Activated B cell treated with CpG ODN at 0.5 μM for 24 hours (primary cell): ENCODE measurements around the gene PLEKHO1. TPM values are rescaled to one million over a fixed set of nuclear protein-coding genes. Genes with fewer than 3 reads are reported as not detected.

ENCODE experiments used
- ATAC-seq: fragments of 200-7000 bp; cut with Tn5 transposase; one replicate; pipeline ENCODE4 v1.10.0; 2021; ENCODE audit warnings: low read depth, mild to moderate bottlenecking, moderate library complexity
- CTCF ChIA-PET: fragments of 350-600 bp; sonication (Branson Sonifier 250); formaldehyde crosslinking; loops from one replicate; lab custom pipeline; 2021; ENCODE audit warnings: antibody characterized with exemption; lab: Charles Lee
- POLR2A ChIA-PET: fragments of 350-600 bp; sonication (Branson Sonifier 250); formaldehyde crosslinking; loops from one replicate; lab custom pipeline; 2021; ENCODE audit warnings: antibody characterized with exemption; lab: Charles Lee
- DNase-seq: peaks from one replicate; pipeline ENCODE4 v3.0.0; 2022
- H3K27ac Mint-ChIP-seq: one replicate; pipeline ENCODE4 v1.8.0; 2020; ENCODE audit warnings: mixed read lengths
- H3K27me3 Mint-ChIP-seq: one replicate; pipeline ENCODE4 v1.8.0; 2021; ENCODE audit warnings: mixed read lengths
- H3K36me3 Mint-ChIP-seq: one replicate; pipeline ENCODE4 v1.8.0; 2021; ENCODE audit warnings: low read depth, mixed read lengths
- H3K4me1 Mint-ChIP-seq: one replicate; pipeline ENCODE4 v1.8.0; 2021; ENCODE audit warnings: mixed read lengths
- H3K4me3 Mint-ChIP-seq: one replicate; pipeline ENCODE4 v1.8.0; 2020; ENCODE audit warnings: mild to moderate bottlenecking, mixed read lengths
- H3K9me3 Mint-ChIP-seq: one replicate; pipeline ENCODE4 v1.8.0; 2020; ENCODE audit warnings: mixed read lengths
- CTCF ChIP-seq: fragments of 200-600 bp; IDR thresholded peaks from one replicate; pipeline ENCODE4 v1.8.0; 2022; ENCODE audit warnings: antibody characterized with exemption, mild to moderate bottlenecking
- intact Hi-C: fragments of 100-400 bp; cut with micrococcal nuclease; formaldehyde crosslinking; loops from one replicate; pipeline ENCODE4 v1.15.1; 2024
- total RNA-seq: library from RNA; stranded (reverse); gene quantifications from 2 replicates; pipeline ENCODE4 v1.2.3, GENCODE V29; 2022

Gene PLEKHO1
- total RNA-seq, 1 donor from 2014 or later, result 208 TPM

GRCh38 chr1:150162582-150162861, 12.8 kb downstream of the PLEKHO1 start:
- Mint-ChIP-seq H3K36me3 (peaks cover 27% of the 10 kb centered on the region), H3K27me3 (no peaks in the 10 kb centered on the region), H3K4me3 (peak overlapping the region; percentile 81), H3K9me3 (no peaks in the 10 kb centered on the region), H3K27ac (peak overlapping the region; percentile 98), H3K4me1 (peaks cover 92% of the 10 kb centered on the region)
- POLR2A ChIA-PET, result interaction anchor here (1.1 to 9.3 kb wide), 10 partner anchors 11 to 400 kb away, joined by 3 to 388 read pairs (median 26); partner anchors contain the start of genes PLEKHO1 and VPS45
- CTCF ChIA-PET, result interaction anchor here (1.0 to 8.9 kb wide), 7 partner anchors 10 to 275 kb away, joined by 4 to 166 read pairs (median 4); partner anchors contain the start of gene VPS45
- no peak for ATAC-seq
- intact Hi-C loops, result loop anchor here (10.0 kb wide), 1 partner anchor 268 kb away; the partner anchor contains the start of gene BOLA1
- no peak for TF ChIP-seq CTCF
- DNase-seq, result no peak

- H3K27me3 Mint-ChIP-seq, result no peaks in the 10 kb centered on the region
- peak; percentile 28 for ATAC-seq
- H3K27ac Mint-ChIP-seq, result peak overlapping the region; percentile 98
- peak; percentile 34 for DNase-seq
- H3K36me3 Mint-ChIP-seq, result peaks cover 21% of the 10 kb centered on the region
- H3K9me3 Mint-ChIP-seq, result no peaks in the 10 kb centered on the region
- ChIA-PET CTCF (interaction anchor here (1.2 to 8.9 kb wide), 5 partner anchors 12 to 275 kb away, joined by 4 to 166 read pairs (median 4); partner anchors contain the start of gene VPS45), POLR2A (interaction anchor here (1.1 to 9.3 kb wide), 7 partner anchors 12 to 276 kb away, joined by 3 to 388 read pairs (median 29); partner anchors contain the start of genes PLEKHO1 and VPS45)
- peaks cover 86% of the 10 kb centered on the region for H3K4me1 Mint-ChIP-seq
- no peak for TF ChIP-seq CTCF
- H3K4me3 Mint-ChIP-seq, result peak overlapping the region; percentile 81
- intact Hi-C loops, result loop anchor here (10.0 kb wide), 1 partner anchor 268 kb away; the partner anchor contains the start of gene BOLA1
Measured at GRCh38 chr1:150162862-150163706, 13.4 kb downstream of the PLEKHO1 start.

GRCh38 chr1:150164224-150164623, 14.5 kb downstream of the PLEKHO1 start:
- ChIA-PET POLR2A (interaction anchor here (1.6 to 9.3 kb wide), 8 partner anchors 8 to 277 kb away, joined by 6 to 388 read pairs (median 28); partner anchors contain the start of genes PLEKHO1 and VPS45), CTCF (interaction anchor here (1.9 to 8.9 kb wide), 4 partner anchors 23 to 202 kb away, joined by 16 to 166 read pairs (median 24); partner anchors contain the start of gene VPS45)
- peaks cover 82% of the 10 kb centered on the region for H3K4me1 Mint-ChIP-seq
- no peak for ATAC-seq
- H3K36me3 Mint-ChIP-seq, result peaks cover 10% of the 10 kb centered on the region
- intact Hi-C loops, result loop anchor here (10.0 kb wide), 1 partner anchor 269 kb away; the partner anchor contains the start of gene BOLA1
- no peak for DNase-seq
- peak overlapping the region; percentile 24 for H3K4me3 Mint-ChIP-seq
- no peaks in the 10 kb centered on the region for H3K9me3 Mint-ChIP-seq
- TF ChIP-seq CTCF, result no peak
- H3K27me3 Mint-ChIP-seq, result no peaks in the 10 kb centered on the region
- peak overlapping the region; percentile 98 for H3K27ac Mint-ChIP-seq

GRCh38 chr1:150164779-150165178, 15.1 kb downstream of the PLEKHO1 start:
- peak overlapping the region; percentile 55 for H3K4me3 Mint-ChIP-seq
- no peaks in the 10 kb centered on the region for H3K9me3 Mint-ChIP-seq

More at GRCh38 chr1:150164779-150165178, 15.1 kb downstream of the PLEKHO1 start:
- Mint-ChIP-seq H3K4me1 (peaks cover 77% of the 10 kb centered on the region), H3K36me3 (peaks cover 4% of the 10 kb centered on the region), H3K27ac (peak overlapping the region; percentile 98), H3K27me3 (no peaks in the 10 kb centered on the region)
- no peak for TF ChIP-seq CTCF
- ChIA-PET POLR2A (interaction anchor here (0.8 to 9.3 kb wide), 11 partner anchors 8 to 278 kb away, joined by 3 to 388 read pairs (median 10); partner anchors contain the start of genes PLEKHO1 and VPS45), CTCF (interaction anchor here (0.6 to 8.9 kb wide), 12 partner anchors 8 to 203 kb away, joined by 3 to 166 read pairs (median 4); partner anchors contain the start of gene VPS45)
- intact Hi-C loops, result loop anchor here (1.0 to 10.0 kb wide), 2 partner anchors 202 to 270 kb away; partner anchors contain the start of gene BOLA1
- ATAC-seq (no peak), DNase-seq (no peak)
